Right lobe of liver (tissue), 6 donors: ENCODE results near the gene PDE6B. TPM values are rescaled to one million over a fixed set of nuclear protein-coding genes. Genes with fewer than 3 reads are reported as not detected.
A peak's percentile ranks its signal among the peaks of the same experiment; 100 is the strongest.

ENCODE experiments used
- ATAC-seq, 4 donors: fragments of 200-7000 bp; cut with Tn5 transposase; one replicate each; pipeline ENCODE4 v1.9.1; 2020; ENCODE audit warnings: mild to moderate bottlenecking in 4 of 4, moderate library complexity in 4 of 4
- DNase-seq, 3 donors: peaks; one replicate each; pipeline ENCODE4 v3.0.0-alpha.2; 2020
- H3K27ac ChIP-seq, 3 donors: fragments of 200-600 bp; one replicate each; pipeline ENCODE4 v1.8.0; 2022
- H3K27me3 ChIP-seq, 2 donors: fragments of 200-600 bp; one replicate each; pipeline ENCODE4 v1.8.0; 2022
- H3K36me3 ChIP-seq, 4 donors: fragments of 200-600 bp; sonication (generic) in 1 of 4; one replicate each; pipeline versions ENCODE4 v1.5.1 to v1.8.0; 2017 to 2022; ENCODE audit warnings: control low read depth in 1 of 4
- H3K4me1 ChIP-seq, 4 donors: fragments of 200-600 bp; sonication (generic) in 1 of 4; one replicate each; pipeline versions ENCODE4 v1.5.1 to v1.8.0; 2017 to 2022; ENCODE audit warnings: control low read depth in 1 of 4
- H3K4me3 ChIP-seq, 3 donors: fragments of 200-600 bp; one replicate each; pipeline ENCODE4 v1.8.0; 2022
- H3K9me3 ChIP-seq, 4 donors: fragments of 200-600 bp; sonication (generic) in 1 of 4; one replicate each; pipeline versions ENCODE4 v1.5.1 to v1.8.0; 2017 to 2022; ENCODE audit warnings: control low read depth in 1 of 4
- POLR2A ChIP-seq: fragments of 450-650 bp; IDR thresholded peaks from one replicate; pipeline ENCODE4 v1.6.1; 2017; ENCODE audit warnings: antibody characterized with exemption, mild to moderate bottlenecking
- WGBS: methylation state at CpG from one replicate; pipeline ENCODE4 v1.1.6; 2018; ENCODE audit warnings: low coverage, low lambda C conversion rate; ENCODE audit not compliant: insufficient coverage; ENCODE audit errors: missing lambda C conversion rate; 5-methylcytosine and 5-hydroxymethylcytosine counted together
- intact Hi-C, 2 donors: fragments of 100-400 bp; cut with DNase I; formaldehyde crosslinking; loops; one replicate each; pipeline versions ENCODE4 v1.11.2 to v1.14.1; 2022
- total RNA-seq, 6 experiments: library from RNA; depleted of rRNA in 2 of 6; stranded (reverse); fragments of >200 nt in 2 of 6; fragmentation: NEBNext Ultra II Directional in 3 of 6; extraction: Animal tissue kit (Norgen Biotek cat#: 25700) in 3 of 6; gene quantifications; one replicate each; pipeline versions ENCODE4 v1.1.0 to v1.2.4, GENCODE V29; 2016 to 2023
- TF ChIP-seq, protein P1 (sequence below), 4 donors: fragments of 200-600 bp in 3 of 4; fragments of 450-650 bp in 1 of 4; IDR thresholded peaks; one replicate each; pipeline versions ENCODE4 v1.5.1 to v1.8.0; 2016 to 2022; ENCODE audit warnings: antibody characterized with exemption in 4 of 4, mild to moderate bottlenecking in 2 of 4
- donor health status: DM: no; HTN: yes; CAD: no.
- donor health status: DM: no; HTN: no; CAD: no.
- donor health status: DM: no; HTN: no; CAD: no.
- donor health status: DM: no; HTN: yes; CAD: no.
- donor health status: DM: no; HTN: yes; CAD: no.

Gene PDE6B
- total RNA-seq, 6 experiments from 2014 or later: 0.24 to 1.9 (median 0.76) TPM; not detected in 1

DNA sequence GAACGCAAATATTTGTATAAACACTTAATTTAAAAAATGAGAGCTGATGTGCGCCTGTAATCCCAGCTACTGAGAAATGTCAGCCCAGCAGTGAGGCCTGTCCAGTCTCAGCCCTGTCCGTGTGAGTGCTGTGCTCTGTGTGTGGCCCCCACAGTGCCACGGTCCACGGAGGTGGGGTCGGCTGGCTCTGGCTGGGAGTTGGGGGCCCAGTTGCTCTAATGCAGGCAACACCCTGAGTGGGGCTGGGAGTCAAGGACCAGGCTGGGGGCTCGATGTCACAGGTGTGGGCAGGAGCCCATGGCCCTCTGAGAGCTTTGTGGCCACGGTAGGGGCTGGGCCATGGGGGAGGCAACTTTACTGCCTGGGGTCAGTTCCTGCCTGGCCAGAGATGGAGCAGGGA is 93.1 kb downstream of the PDE6B start:
- H3K27me3 ChIP-seq: no peaks in the 10 kb centered on the region
- no peaks in the 10 kb centered on the region for H3K9me3 ChIP-seq
- H3K4me3 ChIP-seq: no peak overlapping the region
- peaks cover 0 to 6% (median 0%) of the 10 kb centered on the region in 4 donors for H3K36me3 ChIP-seq
- no peak overlapping the region for H3K27ac ChIP-seq
- WGBS: 93% methylated on average over 3 of the region's 8 CpGs
- ATAC-seq: peak in 1 of 4 donors; percentile 6
- no peak for DNase-seq
- intact Hi-C loops: no loop called here
- H3K4me1 ChIP-seq: no peaks in the 10 kb centered on the region
- TF ChIP-seq, protein P1, sequence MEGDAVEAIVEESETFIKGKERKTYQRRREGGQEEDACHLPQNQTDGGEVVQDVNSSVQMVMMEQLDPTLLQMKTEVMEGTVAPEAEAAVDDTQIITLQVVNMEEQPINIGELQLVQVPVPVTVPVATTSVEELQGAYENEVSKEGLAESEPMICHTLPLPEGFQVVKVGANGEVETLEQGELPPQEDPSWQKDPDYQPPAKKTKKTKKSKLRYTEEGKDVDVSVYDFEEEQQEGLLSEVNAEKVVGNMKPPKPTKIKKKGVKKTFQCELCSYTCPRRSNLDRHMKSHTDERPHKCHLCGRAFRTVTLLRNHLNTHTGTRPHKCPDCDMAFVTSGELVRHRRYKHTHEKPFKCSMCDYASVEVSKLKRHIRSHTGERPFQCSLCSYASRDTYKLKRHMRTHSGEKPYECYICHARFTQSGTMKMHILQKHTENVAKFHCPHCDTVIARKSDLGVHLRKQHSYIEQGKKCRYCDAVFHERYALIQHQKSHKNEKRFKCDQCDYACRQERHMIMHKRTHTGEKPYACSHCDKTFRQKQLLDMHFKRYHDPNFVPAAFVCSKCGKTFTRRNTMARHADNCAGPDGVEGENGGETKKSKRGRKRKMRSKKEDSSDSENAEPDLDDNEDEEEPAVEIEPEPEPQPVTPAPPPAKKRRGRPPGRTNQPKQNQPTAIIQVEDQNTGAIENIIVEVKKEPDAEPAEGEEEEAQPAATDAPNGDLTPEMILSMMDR (IDR thresholded peaks at IDR 0.05): no peak
- TF ChIP-seq POLR2A: no peak

Other genes starting within 250 kb of the PDE6B start
- gene ZNF721, start 126.4 kb upstream of the PDE6B start, total RNA-seq: 10 to 100 TPM in 3 of 6 experiments, 1 to 10 TPM in 3; 7.1 to 12.7 (median 10.0) TPM
- 10 to 100 TPM; 16.4 to 23.1 (median 19.9) TPM for gene PIGG, start 126.4 kb upstream of the PDE6B start, total RNA-seq
- gene TMEM271, start 49.3 kb upstream of the PDE6B start, total RNA-seq: not detected
- gene ATP5ME, start 48.7 kb downstream of the PDE6B start, total RNA-seq: 100 to 1,000 TPM in 4 of 6 experiments, 10 to 100 TPM in 2; 78.2 to 225 (median 162) TPM
- 1 to 10 TPM; 6.9 to 9.2 (median 8.4) TPM for gene MYL5, start 49.0 kb downstream of the PDE6B start, total RNA-seq
- 1 to 10 TPM; 2.9 to 9.0 (median 5.2) TPM for gene SLC49A3, start 63.6 kb downstream of the PDE6B start, total RNA-seq
- gene PCGF3, start 80.3 kb downstream of the PDE6B start, total RNA-seq: 10 to 100 TPM; 13.0 to 23.5 (median 14.7) TPM
- gene CPLX1, start 200.6 kb downstream of the PDE6B start, total RNA-seq: 1 to 10 TPM in 5 of 6 experiments, under 1 TPM in 1; 0.86 to 3.7 (median 2.4) TPM